Measurements from ENCODE around the gene FSTL4. TPM values are rescaled to one million over a fixed set of nuclear protein-coding genes. Genes with fewer than 3 reads are reported as not detected.

FSTL4 gene
- total RNA-seq, 4 donors from 2014 or later: 0.33 to 0.78 (median 0.34) TPM; not detected in 1

GRCh38 chr5:133466556-133467334 is 145.6 kb downstream of the FSTL4 start:
- no peak for DNase-seq (ENCODE audit: extremely low spot score)
- intact Hi-C loops (cut with DNase I): no loop called here
- H3K27me3 ChIP-seq: no peaks in the 10 kb centered on the region
- no peaks in the 10 kb centered on the region for H3K9me3 ChIP-seq
- no peaks in the 10 kb centered on the region for H3K36me3 ChIP-seq
- no peak overlapping the region for H3K4me3 ChIP-seq
- no peak overlapping the region for H3K27ac ChIP-seq (replicated peaks in 1 of 4)
- TF ChIP-seq POLR2AphosphoS5 (IDR thresholded peaks at IDR 0.05) (no peak), EP300 (IDR thresholded peaks at IDR 0.05) (no peak)
- TF ChIP-seq, protein P1, sequence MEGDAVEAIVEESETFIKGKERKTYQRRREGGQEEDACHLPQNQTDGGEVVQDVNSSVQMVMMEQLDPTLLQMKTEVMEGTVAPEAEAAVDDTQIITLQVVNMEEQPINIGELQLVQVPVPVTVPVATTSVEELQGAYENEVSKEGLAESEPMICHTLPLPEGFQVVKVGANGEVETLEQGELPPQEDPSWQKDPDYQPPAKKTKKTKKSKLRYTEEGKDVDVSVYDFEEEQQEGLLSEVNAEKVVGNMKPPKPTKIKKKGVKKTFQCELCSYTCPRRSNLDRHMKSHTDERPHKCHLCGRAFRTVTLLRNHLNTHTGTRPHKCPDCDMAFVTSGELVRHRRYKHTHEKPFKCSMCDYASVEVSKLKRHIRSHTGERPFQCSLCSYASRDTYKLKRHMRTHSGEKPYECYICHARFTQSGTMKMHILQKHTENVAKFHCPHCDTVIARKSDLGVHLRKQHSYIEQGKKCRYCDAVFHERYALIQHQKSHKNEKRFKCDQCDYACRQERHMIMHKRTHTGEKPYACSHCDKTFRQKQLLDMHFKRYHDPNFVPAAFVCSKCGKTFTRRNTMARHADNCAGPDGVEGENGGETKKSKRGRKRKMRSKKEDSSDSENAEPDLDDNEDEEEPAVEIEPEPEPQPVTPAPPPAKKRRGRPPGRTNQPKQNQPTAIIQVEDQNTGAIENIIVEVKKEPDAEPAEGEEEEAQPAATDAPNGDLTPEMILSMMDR (IDR thresholded peaks at IDR 0.05): no peak
- 91% methylated on average over 5 of the region's 5 CpGs for WGBS
- H3K4me1 ChIP-seq: no peaks in the 10 kb centered on the region

DNA sequence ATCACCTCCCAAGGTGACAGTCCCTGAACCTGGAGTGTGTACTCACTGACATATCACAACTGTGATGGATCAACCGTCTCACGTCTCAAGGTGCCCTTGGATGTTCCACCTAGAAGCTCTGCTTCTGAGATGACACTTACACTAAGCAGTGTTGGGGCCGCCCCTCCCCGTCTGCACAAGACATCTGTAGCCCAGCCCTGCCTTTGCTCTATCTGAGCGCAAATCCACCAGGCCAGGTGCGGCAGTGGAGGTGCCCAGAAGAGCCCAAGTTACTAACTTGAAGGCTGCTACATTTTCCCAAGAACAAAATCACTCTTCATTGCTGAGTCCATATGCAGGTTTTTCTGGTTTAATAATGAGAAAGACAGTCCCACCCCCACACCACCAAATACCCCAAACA is 148.3 kb downstream of the FSTL4 start:
- no peak overlapping the region for H3K4me3 ChIP-seq
- no peaks in the 10 kb centered on the region for H3K9me3 ChIP-seq
- H3K4me1 ChIP-seq: no peaks in the 10 kb centered on the region
- no peak overlapping the region for H3K27ac ChIP-seq (replicated peaks in 1 of 4)
- TF ChIP-seq POLR2A (IDR thresholded peaks at IDR 0.05; ENCODE audit: low read depth) (no peak), POLR2AphosphoS5 (IDR thresholded peaks at IDR 0.05) (no peak), EP300 (IDR thresholded peaks at IDR 0.05) (no peak)
- TF ChIP-seq, protein P1 (IDR thresholded peaks at IDR 0.05): no peak
- no peaks in the 10 kb centered on the region for H3K36me3 ChIP-seq
- DNase-seq (ENCODE audit: extremely low spot score): no peak
- intact Hi-C loops (cut with DNase I): no loop called here
- no peaks in the 10 kb centered on the region for H3K27me3 ChIP-seq
- WGBS: 86% methylated on average over 6 of the region's 6 CpGs

- no peak for DNase-seq (ENCODE audit: extremely low spot score)
- no peaks in the 10 kb centered on the region for H3K36me3 ChIP-seq
- H3K4me3 ChIP-seq: no peak overlapping the region
- intact Hi-C loops (cut with DNase I): no loop called here
- WGBS: 94% methylated on average over 4 of the region's 5 CpGs
- H3K27me3 ChIP-seq: no peaks in the 10 kb centered on the region
- TF ChIP-seq POLR2A (IDR thresholded peaks at IDR 0.05; ENCODE audit: low read depth) (no peak), EP300 (IDR thresholded peaks at IDR 0.05) (no peak), POLR2AphosphoS5 (IDR thresholded peaks at IDR 0.05) (no peak)
- TF ChIP-seq, protein P1 (IDR thresholded peaks at IDR 0.05): no peak
- H3K4me1 ChIP-seq: no peaks in the 10 kb centered on the region
- no peak overlapping the region for H3K27ac ChIP-seq (replicated peaks in 1 of 4)
- no peaks in the 10 kb centered on the region for H3K9me3 ChIP-seq
These were observed 150.4 kb downstream of the FSTL4 start for GRCh38 chr5:133461796-133462516.

GRCh38 chr5:133460172-133460758 is 152.1 kb downstream of the FSTL4 start:
- H3K4me1 ChIP-seq: no peaks in the 10 kb centered on the region
- H3K27me3 ChIP-seq: no peaks in the 10 kb centered on the region
- no peak for DNase-seq (ENCODE audit: extremely low spot score)
- no peaks in the 10 kb centered on the region for H3K9me3 ChIP-seq
- WGBS: 76% methylated on average over 12 of the region's 12 CpGs
- intact Hi-C loops (cut with DNase I): no loop called here
- H3K36me3 ChIP-seq: no peaks in the 10 kb centered on the region
- H3K27ac ChIP-seq (replicated peaks in 1 of 4): no peak overlapping the region
- TF ChIP-seq POLR2A (IDR thresholded peaks at IDR 0.05; ENCODE audit: low read depth): no peak
- TF ChIP-seq, protein P1 (IDR thresholded peaks at IDR 0.05): peak in 2 of 3 experiments; percentile 15 to 27
- no peak overlapping the region for H3K4me3 ChIP-seq
